ENCODE measurements around the gene SH2D2A.

DNA sequence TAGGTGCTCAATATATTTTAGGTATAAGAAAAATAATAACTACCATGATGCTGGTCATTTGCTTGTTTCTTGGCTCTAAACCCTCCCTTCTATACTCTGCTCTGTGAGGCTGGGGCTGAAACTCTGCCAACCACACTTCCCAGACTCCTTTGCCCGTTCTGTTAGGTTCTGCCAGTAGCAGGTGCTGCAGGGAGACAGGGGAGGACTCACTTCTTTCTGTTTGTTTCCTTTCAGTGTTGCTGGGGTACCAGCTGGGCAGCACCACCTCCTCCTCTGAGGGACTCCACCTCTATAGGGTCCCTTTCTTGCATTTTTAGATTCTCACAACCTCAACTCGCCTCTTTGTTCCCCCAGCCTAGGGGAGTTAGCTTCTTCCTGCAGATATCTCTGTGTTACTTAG, 17.0 kb upstream of the SH2D2A start:
- TF ChIP-seq, protein P1, sequence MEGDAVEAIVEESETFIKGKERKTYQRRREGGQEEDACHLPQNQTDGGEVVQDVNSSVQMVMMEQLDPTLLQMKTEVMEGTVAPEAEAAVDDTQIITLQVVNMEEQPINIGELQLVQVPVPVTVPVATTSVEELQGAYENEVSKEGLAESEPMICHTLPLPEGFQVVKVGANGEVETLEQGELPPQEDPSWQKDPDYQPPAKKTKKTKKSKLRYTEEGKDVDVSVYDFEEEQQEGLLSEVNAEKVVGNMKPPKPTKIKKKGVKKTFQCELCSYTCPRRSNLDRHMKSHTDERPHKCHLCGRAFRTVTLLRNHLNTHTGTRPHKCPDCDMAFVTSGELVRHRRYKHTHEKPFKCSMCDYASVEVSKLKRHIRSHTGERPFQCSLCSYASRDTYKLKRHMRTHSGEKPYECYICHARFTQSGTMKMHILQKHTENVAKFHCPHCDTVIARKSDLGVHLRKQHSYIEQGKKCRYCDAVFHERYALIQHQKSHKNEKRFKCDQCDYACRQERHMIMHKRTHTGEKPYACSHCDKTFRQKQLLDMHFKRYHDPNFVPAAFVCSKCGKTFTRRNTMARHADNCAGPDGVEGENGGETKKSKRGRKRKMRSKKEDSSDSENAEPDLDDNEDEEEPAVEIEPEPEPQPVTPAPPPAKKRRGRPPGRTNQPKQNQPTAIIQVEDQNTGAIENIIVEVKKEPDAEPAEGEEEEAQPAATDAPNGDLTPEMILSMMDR (IDR thresholded peaks at IDR 0.05; ENCODE audit: borderline replicate concordance, extremely low read depth, low read length, poor library complexity, severe bottlenecking) = no peak
- no peak for TF ChIP-seq EZH2 (IDR thresholded peaks at IDR 0.05; ENCODE audit: borderline replicate concordance, low read depth, low read length, severe bottlenecking)

All from DND-41 (cell line).